ENCODE results near the gene CREB5.
"Not testable (repeated sequence)": the region's sequence is repeated elsewhere in the genome, so short reads cannot be mapped to it uniquely, and the experiment has no call there.

The CREB5 gene

GRCh38 chr7:28608237-28608656 is 195.9 kb downstream of the CREB5 start:
- no peak for DNase-seq (ENCODE audit: low read depth, low spot score)

GRCh38 chr7:28608731-28609130 is 196.4 kb downstream of the CREB5 start:
- DNase-seq (ENCODE audit: low read depth, low spot score), result no peak

- no peak for DNase-seq (ENCODE audit: low read depth, low spot score)
These were observed 197.3 kb downstream of the CREB5 start for GRCh38 chr7:28609608-28610007.

- not testable (repeated sequence) for DNase-seq (ENCODE audit: low read depth, low spot score)
These were observed 199.1 kb downstream of the CREB5 start for GRCh38 chr7:28611399-28611897.

GRCh38 chr7:28613262-28613661 is 200.9 kb downstream of the CREB5 start:
- DNase-seq (ENCODE audit: low read depth, low spot score), result no peak

- DNase-seq (ENCODE audit: low read depth, low spot score), result no peak
These were observed 202.8 kb downstream of the CREB5 start for GRCh38 chr7:28615091-28615490.

- no peak for DNase-seq (ENCODE audit: low read depth, low spot score)
These were observed 205.1 kb downstream of the CREB5 start for GRCh38 chr7:28617308-28617880.

GRCh38 chr7:28618383-28618782 is 206.1 kb downstream of the CREB5 start:
- DNase-seq (ENCODE audit: low read depth, low spot score), result no peak

GRCh38 chr7:28619256-28619655 is 206.9 kb downstream of the CREB5 start:
- no peak for DNase-seq (ENCODE audit: low read depth, low spot score)

- no peak for DNase-seq (ENCODE audit: low read depth, low spot score)
These were observed 209.1 kb downstream of the CREB5 start for GRCh38 chr7:28621369-28621841.

GRCh38 chr7:28623105-28623730 is 210.9 kb downstream of the CREB5 start:
- DNase-seq (ENCODE audit: low read depth, low spot score), result peak; percentile 13

- no peak for DNase-seq (ENCODE audit: low read depth, low spot score)
These were observed 211.5 kb downstream of the CREB5 start for GRCh38 chr7:28623863-28624262.

- DNase-seq (ENCODE audit: low read depth, low spot score), result no peak
These were observed 213.1 kb downstream of the CREB5 start for GRCh38 chr7:28625432-28625831.

GRCh38 chr7:28626221-28626620 is 213.9 kb downstream of the CREB5 start:
- no peak for DNase-seq (ENCODE audit: low read depth, low spot score)

- DNase-seq (ENCODE audit: low read depth, low spot score), result no peak
These were observed 214.4 kb downstream of the CREB5 start for GRCh38 chr7:28626624-28627262.

- DNase-seq (ENCODE audit: low read depth, low spot score), result no peak
These were observed 214.9 kb downstream of the CREB5 start for GRCh38 chr7:28627263-28627653.

- no peak for DNase-seq (ENCODE audit: low read depth, low spot score)
These were observed 215.6 kb downstream of the CREB5 start for GRCh38 chr7:28627896-28628295.

GRCh38 chr7:28629216-28629842 is 217.0 kb downstream of the CREB5 start:
- DNase-seq (ENCODE audit: low read depth, low spot score), result no peak

GRCh38 chr7:28630350-28630749 is 218.0 kb downstream of the CREB5 start:
- DNase-seq (ENCODE audit: low read depth, low spot score), result peak; percentile 6

- DNase-seq (ENCODE audit: low read depth, low spot score), result no peak
These were observed 219.7 kb downstream of the CREB5 start for GRCh38 chr7:28631995-28632394.

- no peak for DNase-seq (ENCODE audit: low read depth, low spot score)
These were observed 226.6 kb downstream of the CREB5 start for GRCh38 chr7:28638914-28639313.

- DNase-seq (ENCODE audit: low read depth, low spot score), result no peak
These were observed 227.7 kb downstream of the CREB5 start for GRCh38 chr7:28640001-28640400.

All from brain pericyte (primary cell).